KMS-11 (cell line): Measurements from ENCODE around the gene CLTCL1.

Experiments
- H2AFZ ChIP-seq: fragments of 200-600 bp; sonication (generic); 2 replicates; pipeline ENCODE4 v1.6.1; 2016; ENCODE audit warnings: antibody characterized with exemption, mixed run types, low read depth
- H3K27ac ChIP-seq: fragments of 200-600 bp; sonication (generic); 2 replicates; pipeline ENCODE4 v1.6.1; 2016; ENCODE audit warnings: mild to moderate bottlenecking, mixed run types
- H3K27me3 ChIP-seq: fragments of 200-600 bp; sonication (generic); 2 replicates; pipeline ENCODE4 v1.6.1; 2017; ENCODE audit warnings: mild to moderate bottlenecking, low read depth, mixed run types, moderate library complexity; ENCODE audit not compliant: insufficient read depth
- H3K36me3 ChIP-seq: fragments of 200-600 bp; sonication (generic); 2 replicates; pipeline ENCODE4 v1.6.1; 2017; ENCODE audit warnings: mild to moderate bottlenecking, mixed run types; ENCODE audit not compliant: insufficient read depth
- H3K4me1 ChIP-seq: fragments of 200-600 bp; sonication (generic); 2 replicates; pipeline ENCODE4 v1.6.1; 2016; ENCODE audit warnings: mild to moderate bottlenecking, low read depth, mixed run types; ENCODE audit not compliant: poor library complexity, severe bottlenecking
- H3K4me2 ChIP-seq: fragments of 200-600 bp; sonication (generic); 2 replicates; pipeline ENCODE4 v1.7.0; 2016; ENCODE audit warnings: mild to moderate bottlenecking, mixed run types
- H3K4me3 ChIP-seq: fragments of 200-600 bp; sonication (generic); IDR thresholded peaks from 2 replicates; pipeline ENCODE4 v1.6.1; 2017; ENCODE audit warnings: low read depth, low read length, mixed read lengths; ENCODE audit not compliant: insufficient read depth
- H3K79me2 ChIP-seq: fragments of 200-600 bp; sonication (generic); 2 replicates; pipeline ENCODE4 v1.6.1; 2016; ENCODE audit warnings: low read depth, mixed run types; ENCODE audit not compliant: insufficient read depth
- H3K9ac ChIP-seq: fragments of 200-600 bp; sonication (generic); 2 replicates; pipeline ENCODE4 v1.6.1; 2016; ENCODE audit warnings: mild to moderate bottlenecking, mixed run types
- H4K20me1 ChIP-seq: fragments of 200-600 bp; sonication (generic); 2 replicates; pipeline ENCODE4 v1.6.1; 2016; ENCODE audit warnings: mild to moderate bottlenecking, mixed run types; ENCODE audit not compliant: insufficient read depth
- TF ChIP-seq, protein P1 (sequence below): fragments of 200-600 bp; sonication (generic); conservative IDR thresholded peaks from 2 replicates; pipeline ENCODE4 v1.6.1; 2017; ENCODE audit warnings: low read depth, mild to moderate bottlenecking, antibody characterized with exemption, low read length, moderate library complexity, mixed read lengths

Gene CLTCL1

DNA sequence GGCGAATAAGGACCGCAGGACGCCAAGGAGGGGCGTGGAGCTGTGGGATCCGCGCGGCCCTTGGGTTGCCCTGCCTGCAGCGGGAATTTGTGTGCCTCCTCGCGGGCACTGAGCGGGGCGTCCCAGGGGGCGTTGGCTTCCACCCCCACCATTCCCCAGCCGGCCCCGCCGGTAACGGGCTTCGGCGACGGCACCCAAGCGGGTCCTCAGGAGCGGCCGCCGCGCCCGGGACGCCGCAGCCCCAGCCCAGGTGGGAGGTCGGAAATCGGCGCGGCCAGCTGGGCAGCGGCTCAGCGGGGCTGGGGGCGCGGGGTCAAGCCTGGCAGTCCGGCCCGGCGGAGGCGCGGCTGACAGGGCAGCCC is 320 bp downstream of the CLTCL1 start:
- Histone ChIP-seq H3K79me2 (no peaks in the 10 kb centered on the region), H3K4me2 (peak overlapping the region; percentile 62), H4K20me1 (no peaks in the 10 kb centered on the region), H2AFZ (peak overlapping the region; percentile 92), H3K9ac (peak overlapping the region; percentile 35; the same call in 1 of the 2 replicates), H3K4me1 (peaks cover 19% of the 10 kb centered on the region), H3K4me3 (no peak overlapping the region), H3K27me3 (no peaks in the 10 kb centered on the region; the same call in 1 of the 2 replicates), H3K36me3 (no peaks in the 10 kb centered on the region), H3K27ac (no peak overlapping the region)
- TF ChIP-seq, protein P1, sequence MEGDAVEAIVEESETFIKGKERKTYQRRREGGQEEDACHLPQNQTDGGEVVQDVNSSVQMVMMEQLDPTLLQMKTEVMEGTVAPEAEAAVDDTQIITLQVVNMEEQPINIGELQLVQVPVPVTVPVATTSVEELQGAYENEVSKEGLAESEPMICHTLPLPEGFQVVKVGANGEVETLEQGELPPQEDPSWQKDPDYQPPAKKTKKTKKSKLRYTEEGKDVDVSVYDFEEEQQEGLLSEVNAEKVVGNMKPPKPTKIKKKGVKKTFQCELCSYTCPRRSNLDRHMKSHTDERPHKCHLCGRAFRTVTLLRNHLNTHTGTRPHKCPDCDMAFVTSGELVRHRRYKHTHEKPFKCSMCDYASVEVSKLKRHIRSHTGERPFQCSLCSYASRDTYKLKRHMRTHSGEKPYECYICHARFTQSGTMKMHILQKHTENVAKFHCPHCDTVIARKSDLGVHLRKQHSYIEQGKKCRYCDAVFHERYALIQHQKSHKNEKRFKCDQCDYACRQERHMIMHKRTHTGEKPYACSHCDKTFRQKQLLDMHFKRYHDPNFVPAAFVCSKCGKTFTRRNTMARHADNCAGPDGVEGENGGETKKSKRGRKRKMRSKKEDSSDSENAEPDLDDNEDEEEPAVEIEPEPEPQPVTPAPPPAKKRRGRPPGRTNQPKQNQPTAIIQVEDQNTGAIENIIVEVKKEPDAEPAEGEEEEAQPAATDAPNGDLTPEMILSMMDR: no peak

DNA sequence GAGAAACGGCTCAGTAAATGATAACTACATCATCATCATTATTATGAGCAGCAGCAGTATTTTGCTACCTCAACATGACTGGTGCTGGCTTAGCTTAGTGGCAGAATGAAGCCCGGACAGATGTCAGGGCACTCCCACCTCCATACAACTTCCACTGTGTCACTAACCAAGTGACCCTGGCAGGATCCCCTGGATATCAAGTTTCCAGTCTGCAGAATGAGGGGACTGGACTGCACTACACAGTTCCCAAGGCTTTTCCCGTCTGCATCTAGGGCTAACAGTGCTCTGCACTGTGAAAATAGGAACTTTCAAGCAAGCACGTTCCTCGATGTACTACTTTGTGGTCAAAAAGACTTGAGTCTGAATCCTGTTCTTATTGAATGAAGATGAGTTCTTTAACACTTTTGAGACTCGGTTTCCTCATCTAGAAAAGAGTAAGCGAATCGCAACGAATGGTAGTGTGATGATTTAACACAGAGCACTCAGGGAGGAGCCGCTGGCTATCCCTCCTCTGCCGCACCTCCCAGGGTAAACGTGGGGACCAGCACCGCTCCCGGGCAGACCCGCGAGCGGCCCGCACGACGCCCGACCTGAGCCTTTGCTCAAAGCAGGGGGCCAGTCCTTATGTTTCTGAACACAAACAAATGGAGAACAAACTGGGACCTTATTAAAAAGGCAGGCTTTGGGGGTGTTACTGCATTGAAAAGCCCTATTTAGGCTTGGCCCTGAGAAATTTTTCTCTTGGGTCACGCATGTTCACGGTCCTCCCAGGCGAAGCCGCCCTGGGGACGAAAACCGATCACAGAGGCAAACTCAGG is 910 bp downstream of the CLTCL1 start:
- no peaks in the 10 kb centered on the region for H4K20me1 ChIP-seq
- H3K36me3 ChIP-seq: no peaks in the 10 kb centered on the region
- TF ChIP-seq, protein P1: no peak
- no peak overlapping the region; the same call in 1 of the 2 replicates for H3K9ac ChIP-seq
- no peaks in the 10 kb centered on the region; the same call in 1 of the 2 replicates for H3K27me3 ChIP-seq
- H2AFZ ChIP-seq: peak overlapping the region; percentile 92
- H3K79me2 ChIP-seq: no peaks in the 10 kb centered on the region
- H3K4me3 ChIP-seq: no peak overlapping the region
- H3K4me2 ChIP-seq: peak overlapping the region; percentile 62
- peaks cover 19% of the 10 kb centered on the region for H3K4me1 ChIP-seq
- no peak overlapping the region for H3K27ac ChIP-seq

DNA sequence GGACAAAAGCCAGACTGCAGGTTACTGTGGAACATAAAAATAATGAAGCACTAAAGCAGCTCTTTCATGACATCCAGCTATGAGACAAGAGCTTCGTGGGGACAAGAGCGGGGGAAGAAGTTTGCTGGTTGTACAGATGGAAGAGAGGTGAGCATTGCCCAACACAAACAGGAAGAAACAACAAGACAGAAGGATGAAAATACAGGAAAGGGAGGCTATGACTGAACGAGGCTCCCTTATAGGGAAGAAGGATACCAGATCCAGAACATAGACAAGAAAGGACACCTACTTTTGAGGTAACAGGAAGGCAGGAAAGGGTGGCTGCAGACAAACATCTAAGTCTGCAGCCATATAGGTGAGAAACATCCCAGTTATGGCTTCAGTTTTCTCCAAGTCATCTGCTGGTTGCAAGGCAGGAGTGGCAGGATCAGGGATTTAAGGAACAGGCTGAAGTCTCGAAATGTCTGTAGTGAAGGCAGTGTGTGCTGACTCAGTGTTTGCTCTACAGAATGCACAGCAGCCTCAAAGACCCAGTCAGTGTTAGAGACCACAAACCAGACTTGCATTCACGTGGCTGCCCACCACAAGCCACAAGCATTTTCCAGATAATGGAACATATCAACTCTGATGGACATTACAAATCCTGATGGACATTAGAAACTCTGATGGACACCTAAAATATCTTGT is 1.9 kb downstream of the CLTCL1 start:
- Histone ChIP-seq H3K79me2 (no peaks in the 10 kb centered on the region), H4K20me1 (no peaks in the 10 kb centered on the region), H3K9ac (no peak overlapping the region), H2AFZ (no peak overlapping the region), H3K4me2 (peak overlapping the region; percentile 62), H3K36me3 (no peaks in the 10 kb centered on the region), H3K4me1 (peaks cover 19% of the 10 kb centered on the region), H3K4me3 (no peak overlapping the region), H3K27ac (no peak overlapping the region), H3K27me3 (no peaks in the 10 kb centered on the region; the same call in 1 of the 2 replicates)
- TF ChIP-seq, protein P1: no peak

DNA sequence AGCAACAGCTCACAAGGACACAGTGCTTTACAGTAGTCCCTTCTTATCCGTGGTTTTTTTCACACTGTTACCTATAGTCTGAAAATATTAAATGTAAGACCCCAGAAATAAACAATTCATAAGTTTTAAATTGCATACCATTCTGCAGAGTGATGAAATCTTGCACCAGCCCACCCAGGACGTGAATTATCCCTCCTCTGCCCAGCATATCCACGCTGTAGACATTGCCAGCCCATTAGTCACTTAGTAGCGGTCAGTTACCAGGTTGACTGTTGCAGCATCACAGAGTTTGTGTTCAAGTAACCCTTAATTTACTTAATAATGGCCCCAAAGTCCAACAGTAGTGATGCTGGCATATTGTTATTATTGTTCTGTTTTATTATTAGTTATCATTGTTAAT is 3.6 kb downstream of the CLTCL1 start:
- H3K9ac ChIP-seq: no peak overlapping the region
- TF ChIP-seq, protein P1: no peak
- no peaks in the 10 kb centered on the region for H4K20me1 ChIP-seq

More for the DNA sequence above, 3.6 kb downstream of the CLTCL1 start:
- H3K36me3 ChIP-seq: no peaks in the 10 kb centered on the region
- peaks cover 19% of the 10 kb centered on the region for H3K4me1 ChIP-seq
- H3K4me3 ChIP-seq: no peak overlapping the region
- H3K79me2 ChIP-seq: no peaks in the 10 kb centered on the region
- H3K27me3 ChIP-seq: no peaks in the 10 kb centered on the region; the same call in 1 of the 2 replicates
- no peak overlapping the region for H3K27ac ChIP-seq
- no peak overlapping the region for H2AFZ ChIP-seq
- H3K4me2 ChIP-seq: no peak overlapping the region
